ENCODE data around the gene PAN2.
A peak's percentile ranks its signal among the peaks of the same experiment; 100 is the strongest.

PAN2 gene, protein sequence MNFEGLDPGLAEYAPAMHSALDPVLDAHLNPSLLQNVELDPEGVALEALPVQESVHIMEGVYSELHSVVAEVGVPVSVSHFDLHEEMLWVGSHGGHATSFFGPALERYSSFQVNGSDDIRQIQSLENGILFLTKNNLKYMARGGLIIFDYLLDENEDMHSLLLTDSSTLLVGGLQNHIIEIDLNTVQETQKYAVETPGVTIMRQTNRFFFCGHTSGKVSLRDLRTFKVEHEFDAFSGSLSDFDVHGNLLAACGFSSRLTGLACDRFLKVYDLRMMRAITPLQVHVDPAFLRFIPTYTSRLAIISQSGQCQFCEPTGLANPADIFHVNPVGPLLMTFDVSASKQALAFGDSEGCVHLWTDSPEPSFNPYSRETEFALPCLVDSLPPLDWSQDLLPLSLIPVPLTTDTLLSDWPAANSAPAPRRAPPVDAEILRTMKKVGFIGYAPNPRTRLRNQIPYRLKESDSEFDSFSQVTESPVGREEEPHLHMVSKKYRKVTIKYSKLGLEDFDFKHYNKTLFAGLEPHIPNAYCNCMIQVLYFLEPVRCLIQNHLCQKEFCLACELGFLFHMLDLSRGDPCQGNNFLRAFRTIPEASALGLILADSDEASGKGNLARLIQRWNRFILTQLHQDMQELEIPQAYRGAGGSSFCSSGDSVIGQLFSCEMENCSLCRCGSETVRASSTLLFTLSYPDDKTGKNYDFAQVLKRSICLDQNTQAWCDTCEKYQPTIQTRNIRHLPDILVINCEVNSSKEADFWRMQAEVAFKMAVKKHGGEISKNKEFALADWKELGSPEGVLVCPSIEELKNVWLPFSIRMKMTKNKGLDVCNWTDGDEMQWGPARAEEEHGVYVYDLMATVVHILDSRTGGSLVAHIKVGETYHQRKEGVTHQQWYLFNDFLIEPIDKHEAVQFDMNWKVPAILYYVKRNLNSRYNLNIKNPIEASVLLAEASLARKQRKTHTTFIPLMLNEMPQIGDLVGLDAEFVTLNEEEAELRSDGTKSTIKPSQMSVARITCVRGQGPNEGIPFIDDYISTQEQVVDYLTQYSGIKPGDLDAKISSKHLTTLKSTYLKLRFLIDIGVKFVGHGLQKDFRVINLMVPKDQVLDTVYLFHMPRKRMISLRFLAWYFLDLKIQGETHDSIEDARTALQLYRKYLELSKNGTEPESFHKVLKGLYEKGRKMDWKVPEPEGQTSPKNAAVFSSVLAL

DNA sequence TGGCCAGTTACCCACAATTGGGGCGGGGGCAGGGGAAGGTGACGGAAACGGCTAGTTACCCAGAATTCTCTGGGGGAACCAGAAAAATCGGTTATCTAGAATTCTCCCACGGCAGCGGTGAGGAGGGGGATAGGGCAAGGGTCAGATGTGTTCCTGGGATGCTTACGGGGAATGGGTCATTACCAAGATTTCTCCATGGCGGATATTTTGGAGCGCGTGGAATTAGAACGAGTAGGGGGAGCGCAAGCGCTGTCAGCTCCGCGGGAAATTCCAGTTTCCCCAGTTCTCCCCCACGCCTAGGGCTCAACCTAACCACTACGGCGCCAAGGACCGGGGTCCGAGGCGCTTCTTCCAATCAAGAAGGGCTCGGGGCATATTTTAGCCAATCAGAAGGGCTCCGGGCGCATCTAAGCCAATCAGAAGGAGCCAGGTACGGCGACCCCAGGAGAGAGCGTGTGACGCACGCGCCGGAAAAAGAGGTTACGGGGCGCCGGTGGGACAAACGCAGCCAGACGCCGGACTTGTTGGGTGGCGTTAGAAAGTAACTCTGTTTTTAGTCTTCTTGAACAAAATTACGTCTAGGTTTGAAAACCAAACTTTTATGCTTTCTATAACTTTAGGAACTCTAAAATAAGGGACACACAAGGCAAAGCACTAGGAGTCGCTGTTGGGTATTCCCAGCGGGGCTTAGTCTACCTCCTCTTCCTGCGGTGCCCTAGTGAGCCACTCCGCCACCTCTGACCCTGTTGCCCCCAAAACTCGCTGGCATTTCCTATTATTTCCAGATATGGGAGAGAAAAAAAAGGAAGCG, at the start of gene PAN2:
TSS of gene PAN2 (minus strand) at position 322 of the 811 bp plus-strand sequence. CDS start 906 bp downstream, outside the sequence.
- H3K4me1 ChIP-seq (ENCODE audit: control insufficient read depth, insufficient read depth, low read length): peaks cover 24% of the 10 kb centered on the region
- H3K36me3 ChIP-seq (ENCODE audit: control insufficient read depth, insufficient read depth, low read length): no peaks in the 10 kb centered on the region
- H3K27ac ChIP-seq (ENCODE audit: low read depth, low read length): peak within 1 kb of the TSS; percentile 93
- peak within 1 kb of the TSS; percentile 94 for H3K4me3 ChIP-seq (ENCODE audit: low read depth, low read length)
- no peaks in the 10 kb centered on the region for H3K27me3 ChIP-seq (ENCODE audit: control insufficient read depth, insufficient read depth, low read length)
- H3K9me3 ChIP-seq (ENCODE audit: control insufficient read depth, insufficient read depth, low read length): no peaks in the 10 kb centered on the region
- peak within 1 kb of the TSS; percentile 82 for H3K9ac ChIP-seq (ENCODE audit: low read depth, low read length)

DNA sequence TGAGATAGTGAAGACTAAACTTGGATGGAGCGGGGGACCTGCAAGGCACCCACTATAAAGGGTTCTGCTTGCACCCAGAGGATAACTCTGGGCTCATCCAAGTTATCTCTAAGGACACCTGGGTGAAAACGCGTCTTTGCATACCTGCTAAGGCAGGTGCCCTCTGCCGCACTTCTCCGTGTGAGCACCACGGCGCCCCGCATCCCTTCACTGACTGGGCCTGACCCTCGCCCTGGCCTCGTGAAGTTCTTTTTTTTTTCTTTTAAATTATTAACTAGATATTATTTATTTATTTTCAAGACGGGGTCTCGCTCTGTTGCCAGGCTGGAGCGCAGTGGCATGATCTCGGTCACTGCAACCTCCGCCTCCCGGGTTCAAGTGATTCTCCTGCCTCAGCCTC, 48.8 kb upstream of the PAN2 start:
- Histone ChIP-seq H3K27me3 (ENCODE audit: control insufficient read depth, insufficient read depth, low read length) (no peaks in the 10 kb centered on the region), H3K9me3 (ENCODE audit: control insufficient read depth, insufficient read depth, low read length) (no peaks in the 10 kb centered on the region), H3K4me3 (ENCODE audit: low read depth, low read length) (no peak overlapping the region)

DNA sequence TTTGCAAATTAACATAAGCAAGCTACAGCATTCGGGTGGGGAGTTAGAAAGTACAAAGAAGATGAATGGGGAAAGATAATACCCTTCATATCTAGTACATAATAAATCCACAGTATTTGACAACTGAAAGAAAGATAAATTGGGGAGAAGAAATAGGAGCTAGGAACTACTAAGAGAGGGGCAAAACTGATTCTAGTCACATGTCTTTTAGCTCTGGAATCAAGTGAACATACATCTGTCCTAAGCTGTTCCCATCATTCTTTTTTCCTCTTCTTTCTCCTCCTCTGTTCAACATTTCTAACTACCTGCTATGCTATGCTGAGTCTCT, 44.2 kb upstream of the PAN2 start:
- H3K9ac ChIP-seq (ENCODE audit: low read depth, low read length): no peak overlapping the region
- no peaks in the 10 kb centered on the region for H3K27me3 ChIP-seq (ENCODE audit: control insufficient read depth, insufficient read depth, low read length)
- no peaks in the 10 kb centered on the region for H3K9me3 ChIP-seq (ENCODE audit: control insufficient read depth, insufficient read depth, low read length)
- no peak overlapping the region for H3K27ac ChIP-seq (ENCODE audit: low read depth, low read length)
- H3K4me1 ChIP-seq (ENCODE audit: control insufficient read depth, insufficient read depth, low read length): peaks cover 7% of the 10 kb centered on the region
- H3K4me3 ChIP-seq (ENCODE audit: low read depth, low read length): no peak overlapping the region
- H3K36me3 ChIP-seq (ENCODE audit: control insufficient read depth, insufficient read depth, low read length): no peaks in the 10 kb centered on the region

More for the DNA sequence above, 48.8 kb upstream of the PAN2 start:
- Histone ChIP-seq H3K4me1 (ENCODE audit: control insufficient read depth, insufficient read depth, low read length) (peaks cover 10% of the 10 kb centered on the region), H3K36me3 (ENCODE audit: control insufficient read depth, insufficient read depth, low read length) (no peaks in the 10 kb centered on the region), H3K27ac (ENCODE audit: low read depth, low read length) (no peak overlapping the region), H3K9ac (ENCODE audit: low read depth, low read length) (no peak overlapping the region)

GRCh38 chr12:56377310-56377988, 43.6 kb upstream of the PAN2 start:
- Histone ChIP-seq H3K36me3 (ENCODE audit: control insufficient read depth, insufficient read depth, low read length) (no peaks in the 10 kb centered on the region), H3K27ac (ENCODE audit: low read depth, low read length) (peak overlapping the region; percentile 65), H3K4me3 (ENCODE audit: low read depth, low read length) (no peak overlapping the region), H3K9ac (ENCODE audit: low read depth, low read length) (0 out of 2 replicates have a peak overlapping the region, but pooled peaks have one; percentile 10), H3K9me3 (ENCODE audit: control insufficient read depth, insufficient read depth, low read length) (no peaks in the 10 kb centered on the region), H3K4me1 (ENCODE audit: control insufficient read depth, insufficient read depth, low read length) (peaks cover 7% of the 10 kb centered on the region), H3K27me3 (ENCODE audit: control insufficient read depth, insufficient read depth, low read length) (no peaks in the 10 kb centered on the region)

DNA sequence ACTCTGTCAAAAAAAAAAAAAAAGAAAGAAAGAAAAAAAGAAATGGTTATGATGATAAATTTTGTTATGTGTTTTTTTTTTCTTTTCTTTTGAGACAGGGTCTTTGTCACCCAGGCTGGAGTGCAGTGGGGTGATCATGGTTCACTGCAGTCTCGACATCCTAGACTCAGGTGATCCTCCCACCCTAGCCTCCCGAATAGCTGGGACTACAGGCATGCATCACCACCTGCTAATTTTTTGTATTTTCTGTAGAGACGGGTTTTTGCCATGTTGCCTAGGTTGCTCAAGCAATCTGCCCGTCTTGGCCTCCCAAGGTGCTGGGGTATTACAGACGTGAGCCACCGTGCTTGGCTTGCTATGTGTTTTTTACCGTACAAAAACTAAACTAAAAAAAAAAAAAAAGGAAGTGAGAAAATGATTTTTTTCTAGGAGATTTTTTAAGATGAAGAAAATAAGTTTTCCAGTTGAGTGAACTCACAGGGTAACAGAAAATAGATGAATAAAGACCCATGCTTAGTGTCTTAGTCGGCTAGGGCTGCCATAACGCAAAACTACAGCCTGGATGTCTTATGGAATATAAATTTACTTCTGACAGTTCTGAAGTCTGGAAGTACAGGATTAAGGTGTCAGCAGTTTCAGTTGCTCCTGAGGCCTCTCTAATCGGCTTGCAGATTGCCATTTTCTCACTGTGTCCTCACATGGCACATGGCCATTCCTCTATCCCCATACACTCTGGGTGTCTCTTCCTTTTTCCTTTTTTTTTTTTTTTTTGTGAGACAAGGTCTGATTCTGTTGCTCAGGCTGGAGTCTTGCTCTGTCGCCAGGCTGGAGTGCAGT, 42.0 kb upstream of the PAN2 start:
- H3K27ac ChIP-seq (ENCODE audit: low read depth, low read length): no peak overlapping the region
- no peak overlapping the region for H3K4me3 ChIP-seq (ENCODE audit: low read depth, low read length)
- no peak overlapping the region for H3K9ac ChIP-seq (ENCODE audit: low read depth, low read length)
- no peaks in the 10 kb centered on the region for H3K9me3 ChIP-seq (ENCODE audit: control insufficient read depth, insufficient read depth, low read length)
- H3K4me1 ChIP-seq (ENCODE audit: control insufficient read depth, insufficient read depth, low read length): peaks cover 7% of the 10 kb centered on the region
- H3K27me3 ChIP-seq (ENCODE audit: control insufficient read depth, insufficient read depth, low read length): no peaks in the 10 kb centered on the region
- no peaks in the 10 kb centered on the region for H3K36me3 ChIP-seq (ENCODE audit: control insufficient read depth, insufficient read depth, low read length)

DNA sequence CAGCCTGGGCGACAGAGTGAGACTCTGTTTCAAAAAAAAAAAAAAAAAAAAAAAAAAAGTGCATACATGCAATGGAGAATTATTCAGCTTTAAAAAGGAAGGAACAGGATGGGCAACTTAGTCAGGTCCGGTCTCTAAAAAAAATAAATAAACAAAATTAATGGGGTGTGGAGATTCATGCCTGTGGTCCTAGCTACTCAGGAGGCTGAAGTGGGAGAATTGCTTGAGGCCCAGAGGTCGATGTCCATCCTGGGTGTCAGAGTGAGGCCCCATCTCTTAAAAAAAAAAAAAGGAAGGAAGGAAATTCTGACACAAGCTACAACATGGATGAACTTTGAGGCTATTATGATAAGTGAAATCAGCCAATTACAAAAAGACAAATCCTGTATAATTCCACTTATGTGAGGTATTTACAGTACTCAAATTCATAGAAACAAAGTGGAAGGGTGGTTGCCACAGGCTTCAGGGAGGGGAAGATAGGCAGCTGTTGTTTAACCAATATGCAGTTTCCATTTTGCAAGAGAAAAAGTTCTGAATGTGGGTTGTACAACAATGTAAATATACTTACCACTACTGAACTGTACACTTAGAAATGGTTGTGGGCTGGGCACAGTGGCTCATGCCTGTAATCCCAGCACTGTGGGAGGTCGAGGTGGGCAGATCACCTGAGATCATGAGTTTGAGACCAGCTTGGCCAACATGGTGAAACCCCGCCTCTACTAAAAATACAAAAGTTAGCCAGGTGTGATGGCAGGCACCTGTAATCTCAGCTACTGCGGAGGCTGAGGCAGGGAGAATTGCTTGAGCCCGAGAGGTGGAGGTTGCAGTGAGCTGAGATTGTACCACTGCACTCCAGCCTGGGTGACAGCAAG, 41.2 kb upstream of the PAN2 start:
- H3K4me1 ChIP-seq (ENCODE audit: control insufficient read depth, insufficient read depth, low read length): peaks cover 7% of the 10 kb centered on the region
- H3K27ac ChIP-seq (ENCODE audit: low read depth, low read length): no peak overlapping the region
- H3K9ac ChIP-seq (ENCODE audit: low read depth, low read length): no peak overlapping the region

GRCh38 chr12:56373515-56373914, 39.7 kb upstream of the PAN2 start:
- no peak overlapping the region for H3K27ac ChIP-seq (ENCODE audit: low read depth, low read length)
- H3K27me3 ChIP-seq (ENCODE audit: control insufficient read depth, insufficient read depth, low read length): no peaks in the 10 kb centered on the region
- H3K9me3 ChIP-seq (ENCODE audit: control insufficient read depth, insufficient read depth, low read length): no peaks in the 10 kb centered on the region
- H3K4me1 ChIP-seq (ENCODE audit: control insufficient read depth, insufficient read depth, low read length): peaks cover 7% of the 10 kb centered on the region
- H3K9ac ChIP-seq (ENCODE audit: low read depth, low read length): no peak overlapping the region
- H3K4me3 ChIP-seq (ENCODE audit: low read depth, low read length): no peak overlapping the region
- H3K36me3 ChIP-seq (ENCODE audit: control insufficient read depth, insufficient read depth, low read length): no peaks in the 10 kb centered on the region

More for the DNA sequence above, 41.2 kb upstream of the PAN2 start:
- Histone ChIP-seq H3K4me3 (ENCODE audit: low read depth, low read length) (no peak overlapping the region), H3K27me3 (ENCODE audit: control insufficient read depth, insufficient read depth, low read length) (no peaks in the 10 kb centered on the region), H3K36me3 (ENCODE audit: control insufficient read depth, insufficient read depth, low read length) (no peaks in the 10 kb centered on the region), H3K9me3 (ENCODE audit: control insufficient read depth, insufficient read depth, low read length) (no peaks in the 10 kb centered on the region)

GRCh38 chr12:56366948-56367347, 33.1 kb upstream of the PAN2 start:
- no peaks in the 10 kb centered on the region for H3K4me1 ChIP-seq (ENCODE audit: control insufficient read depth, insufficient read depth, low read length)
- no peak overlapping the region for H3K27ac ChIP-seq (ENCODE audit: low read depth, low read length)
- no peaks in the 10 kb centered on the region for H3K9me3 ChIP-seq (ENCODE audit: control insufficient read depth, insufficient read depth, low read length)
- no peaks in the 10 kb centered on the region for H3K27me3 ChIP-seq (ENCODE audit: control insufficient read depth, insufficient read depth, low read length)
- H3K4me3 ChIP-seq (ENCODE audit: low read depth, low read length): no peak overlapping the region
- H3K36me3 ChIP-seq (ENCODE audit: control insufficient read depth, insufficient read depth, low read length): no peaks in the 10 kb centered on the region
- no peak overlapping the region for H3K9ac ChIP-seq (ENCODE audit: low read depth, low read length)

Data from HUES48 (cell line).